GM20431 (cell line): Measurements from ENCODE around the gene RNF8.
"Not testable (repeated sequence)": the region's sequence is repeated elsewhere in the genome, so short reads cannot be mapped to it uniquely, and the experiment has no call there.

Source experiments
- in situ Hi-C: fragments of 300-500 bp; cut with MseI, MboI; formaldehyde crosslinking; loops from one replicate; pipeline ENCODE4 v1.15.0; 2020; ENCODE audit warnings: low sequenced_read_pairs; ENCODE audit not compliant: unreplicated experiment

The RNF8 gene

GRCh38 chr6:37391120-37391519 lies 37.3 kb downstream of the RNF8 start:
- in situ Hi-C loops: no loop called here

- in situ Hi-C loops: no loop called here
Observed at GRCh38 chr6:37392821-37393220, 39.0 kb downstream of the RNF8 start.

GRCh38 chr6:37393381-37393929 lies 39.7 kb downstream of the RNF8 start:
- in situ Hi-C loops: no loop called here

- in situ Hi-C loops: no loop called here
Observed at GRCh38 chr6:37396571-37397180, 42.9 kb downstream of the RNF8 start.

- in situ Hi-C loops: no loop called here
Observed at GRCh38 chr6:37399131-37399530, 45.3 kb downstream of the RNF8 start.

GRCh38 chr6:37399795-37400490 lies 46.2 kb downstream of the RNF8 start:
- in situ Hi-C loops: no loop called here

- in situ Hi-C loops: not testable (repeated sequence)
Observed at GRCh38 chr6:37401658-37402057, 47.9 kb downstream of the RNF8 start.

- in situ Hi-C loops: no loop called here
Observed at GRCh38 chr6:37406726-37407341, 53.1 kb downstream of the RNF8 start.

- in situ Hi-C loops: no loop called here
Observed at GRCh38 chr6:37407948-37408347, 54.2 kb downstream of the RNF8 start.

GRCh38 chr6:37409501-37409900 lies 55.7 kb downstream of the RNF8 start:
- in situ Hi-C loops: no loop called here

GRCh38 chr6:37417393-37417792 lies 63.6 kb downstream of the RNF8 start:
- in situ Hi-C loops: no loop called here

GRCh38 chr6:37418722-37419121 lies 64.9 kb downstream of the RNF8 start:
- in situ Hi-C loops: no loop called here

GRCh38 chr6:37426058-37426944 lies 72.5 kb downstream of the RNF8 start:
- in situ Hi-C loops: no loop called here

- in situ Hi-C loops: no loop called here
Observed at GRCh38 chr6:37426945-37427510, 73.2 kb downstream of the RNF8 start.

GRCh38 chr6:37429352-37429750 lies 75.6 kb downstream of the RNF8 start:
- in situ Hi-C loops: no loop called here

GRCh38 chr6:37432590-37432915 lies 78.8 kb downstream of the RNF8 start:
- in situ Hi-C loops: no loop called here

- in situ Hi-C loops: no loop called here
Observed at GRCh38 chr6:37432916-37433656, 79.3 kb downstream of the RNF8 start, which contains the start of gene CMTR1. TSS of gene CMTR1 (plus strand) at chr6:37433221. CDS start at chr6:37435630, 2,409 bp downstream.

- in situ Hi-C loops: no loop called here
Observed at GRCh38 chr6:37433657-37434271, 80.0 kb downstream of the RNF8 start.

GRCh38 chr6:37435373-37435772 lies 81.6 kb downstream of the RNF8 start:
- in situ Hi-C loops: no loop called here
